ENCODE measurements around the gene OR12D2.
"Not testable (repeated sequence)": the region's sequence is repeated elsewhere in the genome, so short reads cannot be mapped to it uniquely, and the experiment has no call there.

- TF ChIP-seq CTCF (conservative IDR thresholded peaks at IDR 0.05; ENCODE audit: low read depth, low read length); RFX5 (IDR thresholded peaks at IDR 0.05; ENCODE audit: low read depth, low read length); POLR2A (IDR thresholded peaks at IDR 0.05; ENCODE audit: low read depth, low read length); ELK1 (IDR thresholded peaks at IDR 0.05; ENCODE audit: borderline replicate concordance, low read depth, low read length); USF2 (IDR thresholded peaks at IDR 0.05; ENCODE audit: low read depth, low read length); MAZ (IDR thresholded peaks at IDR 0.05; ENCODE audit: borderline replicate concordance, low read depth, low read length); BHLHE40 (IDR thresholded peaks at IDR 0.05; ENCODE audit: low read depth, low read length): not testable (repeated sequence)
Measured at GRCh38 chr6:29444031-29444430, 48.6 kb downstream of the OR12D2 start.

Data from IMR-90 (cell line).